DOHH2 (cell line): ENCODE measurements around the gene OR51A2.

Experiments
- EZH2phosphoT487 ChIP-seq: fragments of 200-600 bp; sonication (generic); IDR thresholded peaks from 2 replicates; pipeline ENCODE4 v1.6.1; 2017; ENCODE audit warnings: borderline replicate concordance, mild to moderate bottlenecking, antibody characterized with exemption, low read length, moderate library complexity, mixed read lengths
- TF ChIP-seq, protein P1 (sequence below): fragments of 200-600 bp; sonication (generic); IDR thresholded peaks from one replicate; pipeline ENCODE4 v1.5.1; 2014; ENCODE audit warnings: antibody characterized with exemption, mild to moderate bottlenecking, low read depth, low read length; ENCODE audit not compliant: poor library complexity, severe bottlenecking

DNA sequence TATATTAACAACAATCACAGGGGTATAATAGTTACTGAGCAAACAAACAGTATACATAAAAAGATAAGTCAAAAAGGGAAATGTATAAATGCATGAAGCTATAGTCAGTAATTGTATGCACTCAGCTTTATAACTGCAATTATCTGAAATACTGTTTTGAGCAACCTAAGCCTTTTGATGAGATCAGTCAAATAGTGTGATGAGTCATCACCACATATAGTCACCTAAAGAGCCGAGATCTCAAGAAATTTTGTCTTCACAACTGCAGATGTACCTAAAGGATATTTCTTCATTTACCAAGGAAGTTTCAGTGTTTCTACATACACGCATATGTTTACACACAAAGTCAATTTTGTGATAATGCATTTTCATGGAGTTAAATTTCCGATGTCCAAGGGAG lies 5.4 kb upstream of the OR51A2 start:
- TF ChIP-seq, protein P1, sequence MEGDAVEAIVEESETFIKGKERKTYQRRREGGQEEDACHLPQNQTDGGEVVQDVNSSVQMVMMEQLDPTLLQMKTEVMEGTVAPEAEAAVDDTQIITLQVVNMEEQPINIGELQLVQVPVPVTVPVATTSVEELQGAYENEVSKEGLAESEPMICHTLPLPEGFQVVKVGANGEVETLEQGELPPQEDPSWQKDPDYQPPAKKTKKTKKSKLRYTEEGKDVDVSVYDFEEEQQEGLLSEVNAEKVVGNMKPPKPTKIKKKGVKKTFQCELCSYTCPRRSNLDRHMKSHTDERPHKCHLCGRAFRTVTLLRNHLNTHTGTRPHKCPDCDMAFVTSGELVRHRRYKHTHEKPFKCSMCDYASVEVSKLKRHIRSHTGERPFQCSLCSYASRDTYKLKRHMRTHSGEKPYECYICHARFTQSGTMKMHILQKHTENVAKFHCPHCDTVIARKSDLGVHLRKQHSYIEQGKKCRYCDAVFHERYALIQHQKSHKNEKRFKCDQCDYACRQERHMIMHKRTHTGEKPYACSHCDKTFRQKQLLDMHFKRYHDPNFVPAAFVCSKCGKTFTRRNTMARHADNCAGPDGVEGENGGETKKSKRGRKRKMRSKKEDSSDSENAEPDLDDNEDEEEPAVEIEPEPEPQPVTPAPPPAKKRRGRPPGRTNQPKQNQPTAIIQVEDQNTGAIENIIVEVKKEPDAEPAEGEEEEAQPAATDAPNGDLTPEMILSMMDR, result no peak
- no peak for TF ChIP-seq EZH2phosphoT487
